Fibroblast of lung (primary cell): ENCODE results near the gene PTPRU.

Source experiments
- CTCF ChIP-seq, 2 donors: IDR thresholded peaks in 1 of 2; conservative IDR thresholded peaks in 1 of 2; 1 replicate in 1 of 2; 2 replicates in 1 of 2; pipeline ENCODE4 v1.5.1; 2011 to 2012; ENCODE audit warnings: low read length in 2 of 2, control low read depth in 1 of 2, inconsistent platforms in 1 of 2, low read depth in 1 of 2, mild to moderate bottlenecking in 1 of 2
- EZH2 ChIP-seq: IDR thresholded peaks from 2 replicates; pipeline ENCODE4 v1.5.1; 2012; ENCODE audit warnings: low read length, control low read depth, mild to moderate bottlenecking; ENCODE audit errors: missing control alignments

GRCh38 chr1:29247044-29247443 lies 10.7 kb downstream of the PTPRU start:
- no peak for TF ChIP-seq EZH2
- TF ChIP-seq CTCF (conservative IDR thresholded peaks at IDR 0.05 in 1 of 2, IDR thresholded peaks at IDR 0.05 in 1 of 2; ENCODE audit: low read depth in 1 of 2, low read length in 2 of 2): no peak
